ENCODE results near the gene MFSD6.
"Not testable (repeated sequence)": the region's sequence is repeated elsewhere in the genome, so short reads cannot be mapped to it uniquely, and the experiment has no call there.

The MFSD6 gene

GRCh38 chr2:190407662-190408537 is at the start of gene MFSD6:
TSS of gene MFSD6 (plus strand) at chr2:190408355. CDS start at chr2:190436030, 27,675 bp downstream.
- DNase-seq (ENCODE audit: low spot score): peak; percentile 78

GRCh38 chr2:190358655-190359448 is 49.3 kb upstream of the MFSD6 start:
- DNase-seq (ENCODE audit: low spot score): not testable (repeated sequence)

DNA sequence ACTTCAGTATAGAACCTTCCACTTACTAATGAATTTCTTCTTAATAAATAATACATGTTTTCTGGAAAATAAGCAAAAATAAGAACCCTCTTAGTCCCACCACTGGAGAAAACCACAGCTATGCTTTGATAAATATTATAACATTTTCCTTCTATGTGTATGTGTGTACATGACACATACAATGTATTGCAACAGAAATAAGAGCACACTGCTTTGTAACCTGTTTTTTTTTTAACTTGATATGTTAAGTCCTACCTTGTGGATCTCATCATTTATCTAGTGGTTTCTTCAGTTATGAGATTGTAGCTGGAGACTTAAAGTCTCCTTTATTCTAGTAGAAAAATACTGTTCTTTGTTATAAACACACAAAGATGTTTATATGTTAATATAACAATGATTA is 47.6 kb upstream of the MFSD6 start:
- DNase-seq (ENCODE audit: low spot score): no peak

DNA sequence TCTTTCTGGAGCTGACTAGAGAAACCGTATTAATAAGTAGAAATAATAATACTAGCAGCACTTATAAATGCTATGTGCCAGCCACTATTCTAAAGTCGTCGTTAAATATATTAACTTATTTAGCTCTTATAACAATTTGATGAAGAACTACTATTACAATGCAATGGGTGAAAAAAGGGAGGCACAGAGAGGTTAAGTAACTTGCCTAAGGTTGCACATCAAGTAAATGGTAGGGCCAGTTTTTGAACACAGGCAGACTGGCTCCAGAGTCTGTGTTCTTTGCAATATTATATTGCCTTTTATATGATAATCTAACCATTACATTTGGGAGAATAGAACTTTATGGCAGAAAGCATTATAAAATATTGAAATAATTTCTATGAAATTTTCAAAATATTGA is 47.2 kb upstream of the MFSD6 start:
- no peak for DNase-seq (ENCODE audit: low spot score)

- no peak for DNase-seq (ENCODE audit: low spot score)
Observed at GRCh38 chr2:190361572-190361971, 46.6 kb upstream of the MFSD6 start.

DNA sequence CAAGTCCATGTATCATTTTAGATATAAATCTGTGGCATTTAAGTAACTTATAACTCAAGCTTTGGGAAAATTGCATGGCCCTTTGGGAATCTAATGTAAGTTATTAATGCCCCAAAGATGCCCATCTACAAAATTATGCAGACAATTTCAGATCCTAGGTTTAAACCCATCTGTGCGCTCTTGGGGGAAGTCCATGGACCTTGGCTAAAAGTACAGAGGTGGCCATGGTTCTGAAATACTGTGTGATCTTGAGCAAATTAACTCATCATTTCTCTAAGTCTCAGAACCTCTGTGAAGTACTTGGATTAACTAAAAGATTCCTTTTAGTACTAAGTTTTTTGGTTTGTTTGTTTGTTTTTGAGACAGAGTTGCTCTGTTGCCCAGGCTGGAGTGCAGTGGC is 45.3 kb upstream of the MFSD6 start:
- DNase-seq (ENCODE audit: low spot score): no peak

DNA sequence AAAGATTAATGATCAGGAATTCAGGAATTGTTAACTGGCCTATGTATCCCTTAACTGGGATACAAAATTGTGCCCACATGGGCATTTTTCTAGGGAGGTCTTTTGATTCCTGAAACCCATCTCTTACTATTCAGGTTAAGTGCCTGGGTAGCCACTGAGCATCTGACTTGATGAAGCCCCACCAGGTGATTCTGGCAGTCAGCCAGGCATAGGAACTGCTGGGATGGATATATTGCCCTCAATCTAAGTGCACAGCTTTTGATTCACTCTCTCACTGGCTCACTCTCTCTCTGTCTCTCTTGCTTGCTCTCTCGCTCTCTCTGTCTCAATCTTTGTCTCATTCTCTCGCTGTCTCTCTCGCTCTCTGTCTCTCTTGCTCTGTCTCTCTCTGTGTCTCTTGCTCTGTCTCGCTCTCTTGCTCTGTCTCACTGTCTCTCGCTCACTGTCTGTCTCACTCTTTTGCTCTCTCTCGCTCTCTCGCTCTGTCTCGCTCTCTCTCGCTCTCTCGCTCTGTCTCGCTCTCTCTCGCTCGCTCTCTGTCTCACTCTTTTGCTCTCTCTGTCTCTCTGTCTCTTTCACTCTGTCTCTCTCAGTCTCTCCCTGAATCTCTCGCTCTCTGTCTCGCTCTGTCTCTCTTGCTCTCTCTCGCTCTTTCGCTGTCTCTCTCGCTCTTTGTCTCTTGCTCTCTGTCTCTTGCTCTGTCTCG is 42.5 kb upstream of the MFSD6 start:
- DNase-seq (ENCODE audit: low spot score): no peak

GRCh38 chr2:190366248-190366753 is 41.9 kb upstream of the MFSD6 start:
- no peak for DNase-seq (ENCODE audit: low spot score)

DNA sequence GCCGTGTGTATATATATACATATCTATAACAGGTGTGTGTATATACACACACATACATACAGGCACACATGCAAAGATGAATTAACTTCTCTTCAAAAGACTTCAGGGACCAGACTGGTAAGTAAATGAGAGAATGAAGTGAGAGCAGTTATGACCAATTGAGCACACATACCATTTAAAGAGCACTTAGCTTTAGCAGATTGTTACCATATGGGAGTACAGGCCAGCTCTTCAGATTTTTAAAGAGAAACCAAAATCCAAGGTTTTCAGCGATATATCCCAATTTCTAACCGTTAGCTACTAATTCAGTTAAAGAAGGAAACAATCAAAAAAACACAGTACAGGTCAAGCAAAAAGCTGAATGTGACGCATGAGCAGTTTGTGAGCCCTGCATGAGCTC is 41.1 kb upstream of the MFSD6 start:
- DNase-seq (ENCODE audit: low spot score): no peak

GRCh38 chr2:190369635-190370034 is 38.5 kb upstream of the MFSD6 start:
- no peak for DNase-seq (ENCODE audit: low spot score)

DNA sequence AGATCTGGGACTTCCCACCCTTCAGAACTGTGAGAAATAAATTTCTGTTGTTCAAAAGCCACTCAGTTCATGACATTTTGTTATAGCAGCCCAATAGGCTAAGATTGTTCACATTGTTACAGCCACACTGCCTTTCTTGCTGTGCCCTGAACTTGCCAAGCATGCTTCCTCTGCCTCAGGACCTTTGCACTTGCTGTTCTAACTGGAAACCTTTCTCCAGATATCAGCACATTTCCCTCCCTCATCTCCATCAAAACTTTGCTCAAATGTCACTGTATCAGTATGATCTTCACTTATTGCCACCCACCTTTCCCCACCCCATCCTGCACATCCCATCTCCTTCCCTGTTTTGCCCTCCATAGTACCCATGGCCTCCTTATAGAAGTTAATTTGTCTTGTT is 32.1 kb upstream of the MFSD6 start:
- DNase-seq (ENCODE audit: low spot score): no peak

- no peak for DNase-seq (ENCODE audit: low spot score)
Observed at GRCh38 chr2:190376591-190377245, 31.4 kb upstream of the MFSD6 start.

DNA sequence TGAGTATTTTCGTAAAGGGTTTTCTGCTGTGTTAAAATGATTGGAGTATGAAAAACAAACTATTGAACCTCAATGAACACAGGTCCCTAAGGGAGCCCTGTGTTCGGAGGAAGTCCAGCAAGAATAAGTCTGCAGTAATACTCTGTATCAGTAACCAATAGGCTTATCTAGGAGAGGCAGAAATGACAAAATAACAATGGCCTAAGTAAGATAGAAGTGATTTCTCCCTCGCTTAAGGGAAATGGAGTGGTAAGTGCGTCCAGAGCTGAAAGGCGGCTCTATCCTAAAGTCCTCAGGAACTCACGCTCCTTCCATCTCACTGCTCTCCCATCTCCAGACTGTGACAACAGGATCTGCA is 29.3 kb upstream of the MFSD6 start:
- no peak for DNase-seq (ENCODE audit: low spot score)

DNA sequence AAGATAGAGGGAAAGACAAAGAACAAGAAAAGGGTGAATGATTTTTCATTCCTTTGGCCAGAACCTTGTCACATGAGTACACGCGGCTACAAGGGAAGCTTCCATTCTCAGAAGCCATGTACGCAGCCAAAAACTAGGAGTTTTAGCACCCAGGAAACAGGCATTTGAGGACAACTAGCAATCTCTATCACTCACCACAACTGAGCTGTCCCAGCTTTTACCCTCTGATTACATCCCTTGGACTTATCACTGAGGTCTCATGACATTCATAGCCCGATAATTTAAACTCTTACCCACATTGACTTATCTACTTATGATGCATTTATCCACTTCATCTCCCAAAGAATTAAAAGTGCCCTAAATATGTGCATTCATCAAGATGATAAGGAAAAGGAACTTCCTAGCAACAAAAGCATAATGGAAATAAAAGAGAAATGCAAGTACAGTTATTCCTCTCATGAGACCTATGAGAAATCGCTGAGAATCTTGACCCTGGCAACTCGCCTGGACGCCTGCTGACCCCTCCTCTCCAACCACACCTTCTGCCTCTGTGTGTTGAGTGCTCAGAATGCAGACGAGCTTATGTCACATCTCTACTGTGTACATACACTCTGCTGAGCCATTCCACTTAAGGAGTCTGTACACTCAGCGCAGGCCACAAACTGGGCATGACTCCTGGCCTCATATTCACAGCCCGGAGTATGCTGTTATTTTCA is 28.7 kb upstream of the MFSD6 start:
- DNase-seq (ENCODE audit: low spot score): no peak

- no peak for DNase-seq (ENCODE audit: low spot score)
Observed at GRCh38 chr2:190380962-190381412, 27.2 kb upstream of the MFSD6 start.

- DNase-seq (ENCODE audit: low spot score): peak; percentile 53
Observed at GRCh38 chr2:190382851-190383250, 25.3 kb upstream of the MFSD6 start.

GRCh38 chr2:190387422-190387821 is 20.7 kb upstream of the MFSD6 start:
- no peak for DNase-seq (ENCODE audit: low spot score)

GRCh38 chr2:190396271-190396670 is 11.9 kb upstream of the MFSD6 start:
- no peak for DNase-seq (ENCODE audit: low spot score)

- no peak for DNase-seq (ENCODE audit: low spot score)
Observed at GRCh38 chr2:190402986-190403603, 5.1 kb upstream of the MFSD6 start.

- no peak for DNase-seq (ENCODE audit: low spot score)
Observed at GRCh38 chr2:190404487-190404886, 3.7 kb upstream of the MFSD6 start.

DNA sequence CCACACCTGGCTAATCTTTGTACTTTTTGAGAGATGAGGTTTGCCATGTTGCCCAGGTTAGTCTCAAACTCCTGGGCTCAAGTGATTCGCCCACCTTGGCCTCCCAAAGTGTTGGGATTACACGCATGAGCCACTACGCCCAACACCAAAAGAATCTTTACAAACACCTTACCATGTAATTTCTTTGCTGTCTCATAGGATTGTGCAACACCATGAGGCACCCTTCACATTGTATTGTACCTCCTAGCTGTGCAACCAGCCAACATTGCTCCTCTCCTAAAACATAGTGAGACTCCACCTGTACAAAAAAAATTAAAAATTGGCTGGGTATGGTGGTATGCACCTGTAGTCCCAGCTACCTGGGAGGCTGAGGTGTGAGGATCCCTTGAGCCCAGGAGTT is 3.1 kb upstream of the MFSD6 start:
- DNase-seq (ENCODE audit: low spot score): no peak
